ENCODE results near the gene UQCR11.

The UQCR11 gene

DNA sequence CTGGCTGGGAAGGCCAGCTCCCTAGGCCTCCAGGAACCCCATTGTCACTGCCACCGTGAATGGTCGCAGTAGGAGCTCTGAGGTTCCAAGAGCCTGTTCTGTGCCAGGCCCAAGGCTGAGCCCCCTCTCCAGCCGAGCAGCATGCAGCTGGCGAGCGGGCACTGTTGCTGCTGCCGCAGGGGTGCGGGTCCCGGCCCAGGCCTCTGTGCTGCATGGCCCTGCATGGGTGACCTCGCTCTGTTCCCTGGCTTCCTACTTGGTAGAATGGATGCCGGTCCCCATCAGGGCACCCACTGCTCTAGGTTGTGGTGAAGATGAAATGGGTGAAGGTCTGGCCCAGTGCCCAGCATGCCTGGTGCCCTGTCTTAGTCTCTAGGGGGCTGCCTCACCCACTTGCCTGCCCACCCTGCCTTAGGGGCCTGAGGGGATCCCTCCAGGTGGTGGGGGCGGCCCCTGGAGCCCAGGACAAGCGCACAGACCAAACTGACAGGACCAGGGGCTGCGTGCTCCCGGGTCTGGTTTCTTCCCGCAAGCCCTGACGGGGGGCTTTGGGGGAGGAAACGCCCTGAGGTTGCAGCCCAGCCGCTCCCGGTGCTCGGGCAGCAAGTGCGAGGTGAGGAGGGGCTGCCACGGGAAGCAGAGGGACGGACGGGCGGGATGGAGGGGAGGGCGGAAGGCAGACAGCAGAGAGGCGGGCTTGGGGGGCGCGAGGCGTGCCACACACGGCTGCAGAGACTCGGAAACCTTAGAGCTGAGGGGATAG, 8.7 kb upstream of the UQCR11 start:
- no peak for DNase-seq

DNA sequence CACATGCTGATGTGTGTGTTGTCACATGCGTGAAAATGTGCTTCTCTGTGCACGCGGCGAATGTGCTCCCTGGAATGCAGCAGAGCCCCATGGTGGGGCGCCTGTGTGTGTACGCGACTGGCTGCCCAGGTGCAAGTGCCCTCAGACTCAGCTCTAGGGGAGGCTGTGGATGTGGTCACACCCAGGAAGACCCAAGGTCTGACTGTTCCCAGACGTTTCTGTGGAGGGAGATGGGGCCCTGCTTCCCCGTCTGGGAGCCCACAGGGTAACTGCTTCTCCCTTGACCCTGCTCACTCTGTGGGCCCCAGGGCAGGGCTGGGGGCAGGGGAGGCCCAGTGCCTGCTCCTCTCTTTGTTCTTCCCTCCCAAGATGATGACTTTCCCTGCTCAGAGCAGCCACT, 7.9 kb upstream of the UQCR11 start:
- no peak for DNase-seq

DNA sequence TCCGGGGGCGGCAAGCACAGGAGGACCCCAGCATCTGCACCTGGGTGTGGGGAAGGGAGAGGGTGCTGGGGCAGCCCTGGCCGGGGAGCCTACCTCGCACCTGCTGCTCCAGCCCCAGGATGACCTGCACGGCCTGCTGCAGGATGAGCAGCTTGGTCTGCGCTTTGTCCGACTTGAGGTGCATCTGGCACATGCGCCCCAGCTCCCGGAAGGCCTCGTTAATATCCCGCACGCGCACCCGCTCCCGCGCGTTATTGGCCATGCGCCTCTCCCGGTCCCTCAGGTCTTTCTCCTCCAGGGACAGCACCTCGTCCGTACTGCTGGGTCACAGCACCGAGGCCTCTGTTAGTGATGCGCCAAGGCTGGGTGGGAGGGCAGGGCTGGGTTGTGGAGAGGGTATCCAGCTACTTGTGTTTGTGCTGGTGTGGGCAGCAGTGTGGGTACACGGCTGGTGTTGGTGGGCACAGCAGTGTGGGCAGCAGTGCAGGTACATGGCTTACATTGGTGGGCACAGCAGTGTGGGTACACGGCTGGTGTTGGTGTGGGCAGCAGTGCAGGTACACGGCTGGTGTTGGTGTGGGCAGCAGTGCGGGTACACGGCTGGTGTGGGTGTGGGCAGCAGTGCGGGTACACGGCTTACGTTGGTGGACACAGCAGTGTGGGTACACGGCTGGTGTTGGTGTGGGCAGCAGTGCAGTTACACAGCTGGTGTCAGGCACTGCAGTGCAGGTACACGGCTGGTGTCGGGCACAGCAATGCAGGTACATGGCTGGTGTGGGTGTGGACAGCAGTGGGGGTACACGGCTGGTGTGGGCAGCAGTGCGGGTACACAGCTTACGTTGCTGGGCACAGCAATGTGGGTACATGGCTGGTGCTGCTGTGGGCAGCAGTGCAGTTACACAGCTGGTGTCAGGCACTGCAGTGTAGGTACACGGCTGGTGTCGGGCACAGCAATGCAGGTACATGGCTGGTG, 7.1 kb upstream of the UQCR11 start:
- no peak for DNase-seq

DNA sequence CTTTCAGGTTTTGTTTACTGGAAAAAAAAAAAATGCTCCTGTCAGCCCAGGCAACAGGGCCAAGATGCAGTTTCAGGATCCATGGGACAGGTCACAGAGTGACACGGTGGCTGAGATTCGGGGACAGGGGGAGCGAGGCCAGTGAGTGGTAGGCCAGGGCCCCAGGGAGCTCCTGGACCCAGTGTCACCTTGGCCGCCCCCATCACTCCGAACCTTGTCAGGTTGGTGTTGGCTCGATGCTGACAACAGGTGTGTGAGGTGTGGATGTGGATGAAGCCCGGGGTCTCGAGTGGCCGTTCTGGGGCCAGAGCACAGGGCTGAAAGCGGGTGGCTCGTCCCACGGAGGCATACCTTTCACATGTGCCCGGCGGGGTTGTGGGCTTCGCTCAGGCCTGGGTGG, 6.1 kb upstream of the UQCR11 start:
- DNase-seq: no peak

DNA sequence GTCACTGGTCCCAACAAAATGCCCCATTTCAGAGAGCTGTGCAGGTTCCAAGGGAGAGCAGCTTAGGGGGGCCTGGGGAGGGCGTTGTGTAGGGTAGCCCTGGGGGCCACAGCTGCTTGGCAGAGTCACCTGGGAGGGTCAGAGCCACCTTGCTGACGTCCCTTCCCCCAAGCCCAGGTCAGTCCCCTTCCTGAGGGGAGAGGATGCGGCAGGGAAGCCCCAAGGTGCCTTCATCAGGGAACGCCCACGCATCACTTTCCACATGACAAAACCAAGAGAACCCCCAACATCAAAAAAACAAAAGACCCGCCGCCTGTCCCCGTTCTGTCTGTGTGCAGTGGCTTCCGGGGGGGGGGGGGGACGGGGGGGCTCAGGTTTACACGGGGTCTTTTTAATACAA, 5.3 kb upstream of the UQCR11 start:
- DNase-seq: no peak

DNA sequence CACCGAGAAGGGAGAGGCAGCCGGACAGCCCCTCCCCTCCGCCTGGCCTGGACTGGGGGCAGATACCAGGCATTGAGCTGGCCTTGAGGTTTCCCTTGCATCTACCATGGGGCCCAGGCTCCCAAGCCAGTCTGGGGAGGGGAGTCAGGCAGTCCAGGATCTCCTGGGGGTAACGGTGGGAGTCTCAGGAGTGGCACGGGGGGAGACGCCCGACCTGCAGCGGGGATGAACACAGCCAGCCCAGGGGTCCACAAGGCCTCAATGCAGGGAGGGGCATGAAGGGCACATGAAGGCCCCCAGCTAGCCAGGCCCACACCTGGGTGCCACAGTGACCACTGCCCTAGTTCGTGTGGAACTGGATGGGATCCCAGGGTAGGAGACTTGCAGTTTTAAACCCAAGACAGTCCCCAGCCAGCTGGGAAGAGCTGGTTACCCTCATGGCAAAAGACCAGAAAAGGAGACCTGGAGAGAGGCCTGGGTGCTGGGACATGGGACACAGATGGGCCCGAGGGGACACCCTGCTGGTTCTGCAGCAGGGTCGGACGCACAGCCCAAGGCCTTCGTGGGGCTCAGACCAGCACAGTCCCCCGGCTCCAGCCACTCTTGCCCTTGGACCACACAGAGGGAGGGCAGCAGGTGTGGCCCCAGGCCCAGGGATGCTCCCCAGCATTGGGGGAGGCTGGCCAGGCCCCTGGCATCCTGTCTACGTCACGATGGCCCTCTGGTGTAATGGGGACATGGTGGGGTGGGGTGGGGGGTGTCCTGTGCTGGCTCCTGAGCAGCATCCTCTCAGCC, 4.6 kb upstream of the UQCR11 start:
- DNase-seq: no peak

DNA sequence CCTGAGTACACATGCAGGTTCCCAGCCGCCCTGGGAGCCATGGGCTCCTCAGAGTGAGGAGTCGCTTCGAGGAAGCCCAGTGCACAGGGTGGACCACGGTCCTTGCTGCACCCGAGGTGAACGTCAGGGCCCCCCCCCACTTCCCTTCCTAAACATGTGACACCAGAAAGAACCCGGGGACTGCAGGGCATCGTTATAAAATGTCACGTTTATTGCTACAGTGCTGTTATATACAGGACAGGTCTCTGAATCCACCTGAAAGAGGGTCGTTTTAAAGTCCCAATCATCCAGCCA, 3.8 kb upstream of the UQCR11 start:
- no peak for DNase-seq

DNA sequence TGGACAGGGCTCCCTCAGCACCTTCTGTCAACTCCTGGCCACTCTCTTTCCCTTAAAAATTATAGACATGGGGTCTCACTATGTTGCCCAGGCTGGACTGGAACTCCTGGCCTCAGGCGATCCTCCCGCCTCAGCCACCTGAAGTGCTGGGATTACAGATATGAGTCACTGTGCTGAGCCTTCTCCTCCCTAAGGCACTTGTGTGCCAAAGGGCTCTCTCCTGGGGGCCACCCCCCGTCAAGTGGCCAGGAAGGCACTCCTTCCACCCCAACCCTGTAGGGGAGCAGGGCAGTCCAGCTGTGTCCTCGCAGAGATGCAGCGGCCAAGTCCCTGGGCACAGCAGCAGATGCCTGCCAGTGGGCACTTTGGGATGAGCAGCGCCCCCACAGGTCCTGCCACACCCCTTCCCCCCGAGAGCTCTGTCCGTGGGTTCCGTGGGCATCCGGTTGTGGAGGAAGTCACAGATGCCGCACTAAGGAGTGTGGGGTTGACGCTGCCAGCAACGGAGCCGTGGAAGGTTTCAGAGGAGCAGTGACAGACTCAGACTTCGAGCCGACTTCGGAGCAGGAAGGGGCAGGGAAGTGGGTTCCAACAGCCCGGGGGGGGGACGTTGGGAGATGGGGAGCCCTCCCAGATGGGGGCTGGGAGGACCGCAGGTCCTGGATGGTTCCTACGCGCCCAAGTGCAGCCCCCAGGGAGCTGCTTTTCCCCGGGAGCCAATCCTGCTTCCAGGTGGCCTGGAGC, 3.3 kb upstream of the UQCR11 start:
- DNase-seq: no peak

DNA sequence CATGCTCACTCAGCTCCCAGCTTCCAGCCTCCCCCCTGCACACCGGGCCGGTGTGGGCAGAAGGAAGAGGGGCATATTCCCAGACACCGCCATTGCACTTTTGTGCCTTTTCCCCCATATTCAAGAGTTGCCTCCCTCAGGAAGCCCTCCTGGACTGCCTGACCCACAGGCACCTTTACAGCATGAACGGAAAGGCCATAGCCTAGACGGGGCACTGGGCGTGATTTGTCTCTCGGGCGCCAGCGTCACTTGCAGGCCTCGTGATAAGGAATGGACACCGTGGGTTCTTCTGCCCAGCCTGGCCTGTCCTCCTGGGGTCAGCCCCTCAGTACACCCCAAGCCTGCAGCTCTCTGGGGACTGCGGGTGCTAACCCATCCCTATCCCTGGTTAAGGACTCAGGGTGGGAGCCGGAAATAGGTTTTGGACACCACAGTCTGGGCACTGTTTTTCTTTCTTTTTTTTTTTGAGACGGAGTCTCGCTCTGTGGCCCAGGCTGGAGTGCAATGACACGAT, 933 bp upstream of the UQCR11 start:
- no peak for DNase-seq

DNA sequence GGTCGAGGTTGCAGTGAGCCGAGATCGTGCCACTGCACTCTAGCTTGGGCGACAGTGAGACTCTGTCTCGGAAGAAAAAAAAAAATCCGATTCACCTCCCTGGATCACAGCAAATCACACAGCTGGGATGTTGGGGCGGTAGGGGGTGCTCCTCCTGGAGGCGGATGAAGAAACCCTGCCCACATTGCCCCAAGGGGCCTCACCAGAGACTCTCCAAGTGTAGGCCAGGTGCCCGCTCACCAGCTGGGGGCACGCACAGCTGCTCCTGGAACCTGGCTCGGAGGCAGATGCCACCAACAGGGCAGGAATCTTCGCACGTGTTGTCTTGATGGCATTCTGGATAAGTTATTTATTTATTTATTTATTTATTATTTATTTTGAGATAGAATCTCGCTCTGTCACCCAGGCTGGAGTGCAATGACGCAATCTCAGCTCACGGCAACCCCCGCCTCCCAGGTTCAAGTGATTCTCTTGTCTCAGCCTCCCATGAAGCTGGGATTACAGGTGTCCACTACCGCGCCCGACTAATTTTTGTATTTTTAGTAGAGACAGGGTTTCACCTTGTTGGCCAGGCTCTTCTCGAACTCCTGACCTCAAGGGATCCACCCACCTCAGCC, 3.1 kb downstream of the UQCR11 start:
- no peak for DNase-seq

DNA sequence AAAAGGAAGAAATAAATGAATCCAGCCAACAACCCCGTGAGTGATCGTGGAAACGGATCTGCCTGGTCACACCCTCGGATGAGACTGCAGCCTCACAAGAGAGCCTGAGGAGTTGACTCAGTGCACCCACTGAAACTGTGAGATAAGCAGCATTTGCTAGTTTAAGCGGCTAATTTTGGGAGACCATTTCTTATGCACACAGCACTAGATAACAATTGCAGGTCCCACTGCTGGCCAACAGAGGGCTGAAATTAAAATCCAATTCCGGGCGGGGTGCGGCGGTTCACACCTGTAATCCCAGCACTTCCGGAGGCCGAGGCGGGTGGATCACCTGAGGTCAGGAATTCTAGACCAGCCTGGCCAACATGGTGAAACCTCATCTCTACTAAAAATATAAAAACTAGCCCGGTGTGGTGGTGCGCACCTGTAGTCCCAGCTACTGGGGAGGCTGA, 3.6 kb downstream of the UQCR11 start:
- DNase-seq: no peak

DNA sequence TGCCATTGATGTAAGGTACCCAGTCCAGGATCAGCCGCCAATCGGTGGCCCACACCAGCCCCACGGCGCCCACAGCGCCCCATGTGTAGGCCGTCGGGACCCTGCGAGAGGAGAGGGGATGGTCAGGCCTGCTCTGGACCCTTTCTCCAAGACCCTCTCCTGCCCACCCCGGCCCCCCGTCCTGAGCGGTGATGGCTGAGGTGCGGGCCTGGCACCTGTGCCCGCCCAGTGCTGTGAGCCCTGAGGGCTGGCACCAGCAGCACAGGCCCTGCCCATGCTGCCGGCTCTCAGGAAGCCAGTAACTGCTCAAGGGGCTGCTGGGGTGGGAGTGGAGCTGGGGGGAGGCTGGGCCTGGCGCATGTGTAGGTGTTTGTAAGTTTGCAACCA, 5.8 kb downstream of the UQCR11 start:
- DNase-seq: no peak

DNA sequence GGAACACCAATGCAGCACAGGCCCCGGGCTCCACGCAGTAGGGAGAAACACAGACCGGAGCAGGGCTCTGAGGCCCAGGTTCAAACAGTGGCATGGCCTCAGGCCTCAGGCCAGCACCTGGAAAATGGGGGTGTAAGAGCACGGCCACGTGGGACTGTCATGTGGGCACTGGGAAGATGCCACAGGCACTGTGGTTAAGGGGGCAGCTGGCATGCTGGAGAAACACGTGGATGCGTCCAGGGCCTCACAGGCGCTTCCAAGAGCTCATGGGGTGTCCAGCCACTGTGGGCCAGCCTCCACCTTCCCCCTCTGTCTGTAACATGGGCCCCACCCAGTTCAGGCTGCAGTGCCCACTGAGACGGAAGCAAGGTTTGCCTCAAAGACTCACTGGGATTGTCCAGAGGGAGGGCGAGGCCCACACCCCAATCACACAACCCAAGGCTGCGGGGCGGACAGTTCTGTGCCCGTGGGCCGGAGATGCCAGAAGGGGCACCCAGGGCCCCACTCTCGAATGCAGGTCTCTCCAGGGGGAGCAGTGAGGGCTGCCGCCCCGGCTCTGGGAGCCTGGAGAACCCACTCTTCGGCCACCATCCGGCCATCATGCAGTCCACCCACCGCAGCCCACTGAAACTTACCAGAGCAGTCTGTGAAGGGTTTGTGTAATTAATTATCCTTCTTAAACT, 6.3 kb downstream of the UQCR11 start:
- DNase-seq: no peak

DNA sequence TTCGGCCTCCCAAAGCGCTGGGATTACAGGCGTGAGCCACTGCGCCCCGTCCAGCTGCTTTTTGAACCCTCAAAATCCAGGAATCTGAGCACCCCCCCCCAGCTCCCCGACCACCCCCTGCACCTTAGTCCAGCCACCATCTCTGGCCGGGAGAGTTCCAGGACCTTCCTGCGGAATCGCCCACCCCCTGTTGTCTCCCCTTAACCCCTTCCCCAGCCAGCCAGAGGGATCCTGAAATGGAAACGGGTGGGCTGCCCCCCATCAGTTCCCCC, 11.8 kb downstream of the UQCR11 start:
- DNase-seq: no peak

DNA sequence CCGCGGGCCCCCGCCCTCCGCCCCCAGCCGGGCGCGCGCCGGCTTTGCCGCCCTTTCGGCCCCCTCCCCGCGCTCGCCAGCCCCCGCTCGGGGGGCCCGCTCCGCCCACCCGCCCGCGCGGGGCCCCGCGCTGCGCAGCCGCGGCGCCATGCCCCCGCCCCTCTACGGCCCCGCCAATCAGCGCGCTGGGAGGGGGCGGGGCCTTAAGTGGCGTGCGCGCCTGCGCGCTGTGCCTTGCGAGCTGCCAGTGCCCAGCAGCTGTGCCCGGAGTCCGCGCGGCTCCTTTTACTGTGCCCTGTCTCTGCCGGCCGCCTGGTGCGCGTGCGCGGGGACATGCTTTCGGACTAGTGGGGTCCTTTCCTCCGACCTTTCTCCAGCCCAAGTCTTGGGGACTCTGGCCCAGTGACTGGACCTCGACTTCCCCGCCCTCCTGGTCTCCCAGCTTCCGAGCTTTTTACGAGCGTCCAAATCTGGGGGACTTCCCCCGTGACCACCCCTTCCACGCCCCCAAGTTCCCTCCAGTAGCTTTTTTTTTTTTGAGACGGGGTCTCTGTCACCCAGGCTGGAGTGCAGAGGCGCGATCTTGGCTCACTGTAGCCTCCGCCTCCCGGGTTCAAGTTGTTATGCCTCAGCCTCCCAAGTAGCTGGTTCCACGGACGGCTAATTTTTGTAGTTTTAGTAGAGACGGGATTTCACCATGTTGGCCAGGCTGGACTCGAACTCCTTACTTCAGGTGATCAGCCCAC, 12.3 kb downstream of the UQCR11 start, which contains the start of gene MBD3:
Gene MBD3, minus strand, starts transcription at position 111 of the 746 bp plus-strand sequence. CDS start 234 bp downstream, outside the sequence.
- DNase-seq: peak; percentile 85

DNA sequence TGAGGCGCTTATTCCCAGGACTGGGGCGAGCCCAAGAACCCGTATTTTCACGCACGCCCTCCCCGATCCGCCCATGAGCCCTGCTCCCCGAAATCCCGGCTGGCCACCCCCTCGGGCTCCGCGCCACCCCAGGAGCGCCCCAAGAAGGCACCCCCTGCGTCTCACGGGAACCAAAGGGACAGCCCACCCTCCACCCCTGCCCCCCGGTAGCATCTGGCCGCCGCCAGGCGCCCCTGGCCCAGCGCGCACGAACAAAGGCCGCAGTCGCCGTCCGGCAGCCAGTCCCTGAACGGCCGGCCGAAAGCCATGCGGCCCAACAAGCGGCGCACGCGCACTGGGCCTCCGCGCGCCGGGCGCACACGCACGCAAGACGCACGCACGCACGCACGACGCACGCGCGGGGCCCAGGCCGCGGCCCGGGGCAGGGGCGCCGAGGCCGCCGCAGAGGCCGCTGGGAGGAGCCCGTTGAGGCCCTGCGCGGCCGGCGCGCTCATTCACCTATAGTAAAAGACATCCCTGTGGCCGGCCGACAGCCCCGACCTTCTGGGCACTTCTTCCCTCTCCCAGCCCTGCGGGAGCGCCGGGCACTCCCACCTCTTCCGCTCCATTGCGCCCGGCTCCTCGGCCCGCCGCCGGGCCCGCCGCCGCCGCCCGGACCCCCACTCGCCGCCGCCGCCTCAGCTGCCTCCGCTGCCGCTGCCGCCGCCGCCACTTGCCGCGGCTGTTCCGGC, 13.1 kb downstream of the UQCR11 start:
- DNase-seq: peak; percentile 68

DNA sequence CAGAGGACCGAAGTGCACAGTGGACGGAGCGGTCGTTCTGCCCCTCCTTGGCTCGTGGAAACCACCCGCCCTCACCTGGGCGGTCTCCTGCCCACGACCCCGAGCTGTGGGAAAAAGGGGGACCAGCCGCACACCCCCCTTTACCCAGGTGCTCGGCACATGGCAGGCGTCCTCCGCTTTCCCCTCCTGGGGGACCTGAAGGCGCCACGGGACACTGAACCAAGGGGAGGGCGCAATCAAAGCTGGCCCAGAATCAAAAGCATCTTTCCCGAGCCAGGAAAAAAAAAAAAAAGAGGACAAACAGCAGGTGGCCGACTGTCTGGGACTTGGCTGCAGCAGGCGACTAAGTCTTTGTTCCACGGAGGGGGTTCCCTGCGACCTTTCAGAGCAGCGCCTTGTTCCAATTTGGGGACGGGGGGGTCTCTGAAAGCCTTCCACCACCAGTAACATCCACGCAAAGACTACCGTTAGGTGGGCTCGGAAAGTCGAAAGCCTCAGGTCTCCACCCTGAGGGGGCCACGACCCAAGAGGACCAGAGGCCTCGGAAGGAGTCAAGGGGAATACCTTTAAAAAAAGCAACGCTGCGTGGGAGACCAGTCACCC, 13.7 kb downstream of the UQCR11 start:
- no peak for DNase-seq

DNA sequence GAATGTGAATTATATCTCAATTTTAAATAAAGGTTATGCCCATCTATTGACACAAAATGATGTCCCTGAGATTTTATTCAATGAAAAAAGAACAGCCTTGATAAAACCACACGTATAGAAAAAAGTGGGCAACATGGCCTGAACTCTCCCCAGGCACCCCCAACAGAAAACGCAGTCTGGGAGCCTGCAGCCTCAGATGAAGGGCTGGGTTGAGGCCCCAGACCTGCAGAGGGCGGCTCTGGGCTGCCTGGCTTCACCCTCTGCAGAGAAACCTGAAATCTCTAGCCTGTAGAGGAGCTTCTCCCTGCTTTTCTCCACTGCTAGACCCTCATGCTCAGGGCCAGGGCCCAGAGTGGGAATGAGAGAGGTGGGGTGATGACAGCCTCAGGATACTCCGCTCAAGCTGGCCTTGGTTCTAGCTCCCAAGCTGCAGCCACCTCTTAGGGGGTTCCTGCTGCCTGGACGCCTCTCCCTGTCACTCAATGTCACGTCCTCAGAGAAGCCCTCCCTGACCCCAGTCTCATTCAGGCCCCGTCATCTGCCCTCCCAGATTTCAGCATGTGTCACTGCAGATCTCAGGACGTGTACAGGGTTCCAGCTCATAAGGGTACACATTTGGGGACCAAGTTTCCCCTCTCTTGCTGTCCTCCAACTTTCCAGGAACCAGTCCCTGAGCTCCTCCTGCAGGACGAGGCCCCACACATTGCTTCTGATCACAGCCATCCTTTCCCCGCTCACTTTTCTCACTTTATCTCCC, 14.4 kb downstream of the UQCR11 start:
- DNase-seq: no peak

DNA sequence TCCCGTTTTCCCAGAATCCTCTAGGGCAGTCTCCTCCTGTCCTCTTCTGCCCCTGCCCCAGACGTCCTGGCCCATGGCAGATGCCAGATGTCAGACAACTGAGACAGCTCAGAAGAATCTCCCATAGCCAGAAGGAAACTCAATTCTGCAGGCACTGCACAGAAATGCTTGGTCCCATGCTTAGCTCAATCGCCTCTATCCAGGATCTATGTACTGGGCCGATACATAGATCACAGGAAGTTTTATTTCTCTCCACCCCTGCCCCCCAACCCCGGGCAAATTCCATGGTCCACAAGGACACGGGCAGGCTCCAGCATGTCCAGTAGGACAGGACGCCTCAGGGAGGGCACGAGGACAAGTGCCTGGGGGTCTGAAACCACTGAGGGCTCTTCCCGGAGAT, 17.4 kb downstream of the UQCR11 start:
- no peak for DNase-seq

All from NK-92 treated with Interleukin-12 subunit alpha and Interleukin-12 subunit beta, amount 100 ng/mL, for 24 hours (cell line).